GM11168 (cell line): Measurements from ENCODE around the gene NAALADL2.
"Not testable (repeated sequence)": the region's sequence is repeated elsewhere in the genome, so short reads cannot be mapped to it uniquely, and the experiment has no call there.

Experiments
- in situ Hi-C: fragments of 300-500 bp; cut with MboI; formaldehyde crosslinking; loops from one replicate; pipeline ENCODE4 v1.12.0; 2022; ENCODE audit warnings: low sequenced_read_pairs; ENCODE audit not compliant: unreplicated experiment

Gene NAALADL2

GRCh38 chr3:175336406-175337133 lies 477.4 kb downstream of the NAALADL2 start:
- in situ Hi-C loops: no loop called here

GRCh38 chr3:175337631-175338030 lies 478.5 kb downstream of the NAALADL2 start:
- in situ Hi-C loops: no loop called here

GRCh38 chr3:175338775-175339535 lies 479.8 kb downstream of the NAALADL2 start:
- in situ Hi-C loops: no loop called here

GRCh38 chr3:175340338-175341015 lies 481.3 kb downstream of the NAALADL2 start:
- in situ Hi-C loops: no loop called here

- in situ Hi-C loops: no loop called here
Observed at GRCh38 chr3:175342196-175342595, 483.1 kb downstream of the NAALADL2 start.

GRCh38 chr3:175343946-175344345 lies 484.8 kb downstream of the NAALADL2 start:
- in situ Hi-C loops: no loop called here

- in situ Hi-C loops: no loop called here
Observed at GRCh38 chr3:175346573-175347356, 487.6 kb downstream of the NAALADL2 start.

- in situ Hi-C loops: no loop called here
Observed at GRCh38 chr3:175349168-175349567, 490.0 kb downstream of the NAALADL2 start.

- in situ Hi-C loops: no loop called here
Observed at GRCh38 chr3:175355801-175356335, 496.7 kb downstream of the NAALADL2 start.

- in situ Hi-C loops: no loop called here
Observed at GRCh38 chr3:175356899-175357324, 497.8 kb downstream of the NAALADL2 start.

GRCh38 chr3:175357758-175358157 lies 498.6 kb downstream of the NAALADL2 start:
- in situ Hi-C loops: no loop called here

- in situ Hi-C loops: no loop called here
Observed at GRCh38 chr3:175358935-175359334, 499.8 kb downstream of the NAALADL2 start.

- in situ Hi-C loops: not testable (repeated sequence)
Observed at GRCh38 chr3:175370426-175370825, 511.3 kb downstream of the NAALADL2 start.

- in situ Hi-C loops: not testable (repeated sequence)
Observed at GRCh38 chr3:175371187-175371586, 512.1 kb downstream of the NAALADL2 start.

GRCh38 chr3:175374705-175375104 lies 515.6 kb downstream of the NAALADL2 start:
- in situ Hi-C loops: no loop called here

- in situ Hi-C loops: no loop called here
Observed at GRCh38 chr3:175378348-175378747, 519.2 kb downstream of the NAALADL2 start.

GRCh38 chr3:175381685-175382084 lies 522.6 kb downstream of the NAALADL2 start:
- in situ Hi-C loops: no loop called here

- in situ Hi-C loops: no loop called here
Observed at GRCh38 chr3:175383371-175383770, 524.2 kb downstream of the NAALADL2 start.

- in situ Hi-C loops: no loop called here
Observed at GRCh38 chr3:175383813-175384212, 524.7 kb downstream of the NAALADL2 start.

- in situ Hi-C loops: no loop called here
Observed at GRCh38 chr3:175384569-175384968, 525.4 kb downstream of the NAALADL2 start.
